HG02852 (cell line): ENCODE measurements around the gene MAML2.

Experiments
- ATAC-seq: cut with Tn5 transposase; IDR thresholded peaks from one replicate; pipeline ENCODE4 v1.9.1; 2021; ENCODE audit warnings: mild to moderate bottlenecking, moderate library complexity; ENCODE audit not compliant: unreplicated experiment

The MAML2 gene

DNA sequence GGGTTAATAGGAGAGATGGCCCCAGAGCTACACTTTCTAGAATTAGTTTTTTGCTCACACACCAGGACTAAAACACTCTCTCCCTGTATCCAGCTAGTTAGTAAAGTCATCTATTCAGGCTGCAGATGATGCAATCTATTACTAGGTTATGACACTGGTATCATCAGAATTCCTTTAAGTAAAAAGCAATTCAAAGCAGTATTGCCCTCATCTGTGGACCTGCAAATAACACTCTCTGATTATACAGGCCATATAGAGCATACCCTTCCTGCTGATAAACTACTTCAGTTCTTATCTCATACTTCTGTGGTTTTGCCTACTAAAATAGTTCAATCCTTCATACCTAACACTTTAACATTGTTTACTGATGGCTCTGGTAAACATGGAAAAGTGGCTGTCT lies 405.6 kb downstream of the MAML2 start:
- no peak for ATAC-seq

DNA sequence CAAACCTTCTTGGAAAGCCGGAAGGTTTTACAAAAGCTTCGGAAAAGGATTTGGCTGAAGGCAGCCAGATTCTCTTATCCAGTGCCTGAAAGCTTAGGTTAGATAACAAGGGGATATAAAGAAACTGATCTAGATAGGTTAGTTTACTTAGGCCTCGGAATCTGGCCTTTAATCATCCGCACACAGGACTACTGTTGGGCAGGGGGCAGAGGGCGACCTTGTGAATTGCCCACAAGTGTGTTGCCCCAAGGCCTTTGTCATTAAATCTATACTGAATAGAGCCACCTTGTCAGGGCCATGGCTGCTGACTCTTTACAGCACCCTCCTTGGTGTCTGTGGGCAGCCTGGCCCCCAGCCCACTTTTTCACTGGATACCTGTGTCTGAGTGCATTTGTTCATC lies 409.4 kb downstream of the MAML2 start:
- ATAC-seq = no peak

- ATAC-seq = no peak
Observed at GRCh38 chr11:95931916-95932315, 411.1 kb downstream of the MAML2 start.

GRCh38 chr11:95930948-95931347 lies 412.0 kb downstream of the MAML2 start:
- no peak for ATAC-seq

GRCh38 chr11:95926726-95927125 lies 416.3 kb downstream of the MAML2 start:
- no peak for ATAC-seq
